ENCODE results near the gene HS6ST2.

HS6ST2 gene

GRCh38 chrX:132737743-132738142, 220.7 kb downstream of the HS6ST2 start:
- DNase-seq: no peak

- peak; percentile 80 for DNase-seq
Observed at GRCh38 chrX:132732236-132732635, 226.2 kb downstream of the HS6ST2 start.

- DNase-seq: no peak
Observed at GRCh38 chrX:132730726-132731125, 227.7 kb downstream of the HS6ST2 start.

GRCh38 chrX:132730266-132730665, 228.2 kb downstream of the HS6ST2 start:
- no peak for DNase-seq

- DNase-seq: no peak
Observed at GRCh38 chrX:132728296-132728695, 230.1 kb downstream of the HS6ST2 start.

GRCh38 chrX:132718431-132718958, 239.9 kb downstream of the HS6ST2 start:
- DNase-seq: peak; percentile 12

- no peak for DNase-seq
Observed at GRCh38 chrX:132716006-132716405, 242.4 kb downstream of the HS6ST2 start.

- DNase-seq: no peak
Observed at GRCh38 chrX:132714913-132715312, 243.5 kb downstream of the HS6ST2 start.

- DNase-seq: no peak
Observed at GRCh38 chrX:132712350-132712749, 246.1 kb downstream of the HS6ST2 start.

GRCh38 chrX:132710656-132711155, 247.7 kb downstream of the HS6ST2 start:
- DNase-seq: no peak

- no peak for DNase-seq
Observed at GRCh38 chrX:132708529-132708928, 249.9 kb downstream of the HS6ST2 start.

- no peak for DNase-seq
Observed at GRCh38 chrX:132704769-132705168, 253.7 kb downstream of the HS6ST2 start.

GRCh38 chrX:132694382-132694781, 264.0 kb downstream of the HS6ST2 start:
- no peak for DNase-seq

- DNase-seq: no peak
Observed at GRCh38 chrX:132692526-132692925, 265.9 kb downstream of the HS6ST2 start.

GRCh38 chrX:132692066-132692465, 266.4 kb downstream of the HS6ST2 start:
- no peak for DNase-seq

- no peak for DNase-seq
Observed at GRCh38 chrX:132689612-132690563, 268.5 kb downstream of the HS6ST2 start.

GRCh38 chrX:132685276-132685675, 273.2 kb downstream of the HS6ST2 start:
- DNase-seq: no peak

GRCh38 chrX:132677233-132677716, 281.2 kb downstream of the HS6ST2 start:
- DNase-seq: no peak

- no peak for DNase-seq
Observed at GRCh38 chrX:132676561-132677186, 281.8 kb downstream of the HS6ST2 start.

- DNase-seq: no peak
Observed at GRCh38 chrX:132676102-132676501, 282.3 kb downstream of the HS6ST2 start.

GRCh38 chrX:132673331-132673730, 285.1 kb downstream of the HS6ST2 start:
- no peak for DNase-seq

GRCh38 chrX:132671229-132671641, 287.2 kb downstream of the HS6ST2 start:
- DNase-seq: no peak

GRCh38 chrX:132669142-132669541, 289.3 kb downstream of the HS6ST2 start:
- no peak for DNase-seq

- DNase-seq: no peak
Observed at GRCh38 chrX:132668178-132668577, 290.3 kb downstream of the HS6ST2 start.
